ACHN (cell line): ENCODE data around the gene ZNF396.

Experiments
- DNase-seq: peaks from one replicate; pipeline ENCODE4 v3.0.0-alpha.2; 2015
- in situ Hi-C: cut with HindIII; loops from 2 replicates; pipeline ENCODE4 v1.10.0; 2017; ENCODE audit warnings: low sequenced_read_pairs, low pct_ligation_motif_present, low pct_unique_long_range_greater_than_20kb

Gene ZNF396

GRCh38 chr18:35376742-35377695, at the start of gene ZNF396:
Gene ZNF396 (minus strand): TSS chr18:35377337. CDS start chr18:35374292, 3,045 bp downstream.
- in situ Hi-C loops, result no loop called here

DNA sequence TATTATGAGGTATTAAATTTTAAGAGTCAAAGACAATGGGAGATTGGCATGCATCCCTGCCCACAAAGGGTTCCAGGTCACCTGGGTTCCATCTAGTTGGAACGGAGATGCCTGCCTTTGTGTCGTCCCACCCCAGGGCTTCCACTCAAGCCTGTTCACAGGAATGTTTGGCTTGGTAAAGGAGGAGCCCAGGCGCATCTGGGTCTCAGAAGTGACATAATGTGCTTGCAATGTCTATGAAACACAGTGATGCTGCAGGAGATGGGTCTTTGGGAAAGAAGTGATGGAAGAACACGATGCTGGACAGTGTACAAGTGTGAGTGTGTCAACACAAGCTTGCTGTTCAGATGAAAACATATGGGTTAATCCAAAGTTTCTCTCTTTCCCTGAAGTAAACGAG, 49.6 kb upstream of the ZNF396 start:
- no peak for DNase-seq
- in situ Hi-C loops, result no loop called here

More at GRCh38 chr18:35376742-35377695, at the start of gene ZNF396:
- peak; percentile 45 for DNase-seq

GRCh38 chr18:35424356-35424755, 47.2 kb upstream of the ZNF396 start:
- in situ Hi-C loops, result no loop called here

GRCh38 chr18:35422237-35422636, 45.1 kb upstream of the ZNF396 start:
- DNase-seq, result no peak
- in situ Hi-C loops, result no loop called here

More at GRCh38 chr18:35424356-35424755, 47.2 kb upstream of the ZNF396 start:
- no peak for DNase-seq

DNA sequence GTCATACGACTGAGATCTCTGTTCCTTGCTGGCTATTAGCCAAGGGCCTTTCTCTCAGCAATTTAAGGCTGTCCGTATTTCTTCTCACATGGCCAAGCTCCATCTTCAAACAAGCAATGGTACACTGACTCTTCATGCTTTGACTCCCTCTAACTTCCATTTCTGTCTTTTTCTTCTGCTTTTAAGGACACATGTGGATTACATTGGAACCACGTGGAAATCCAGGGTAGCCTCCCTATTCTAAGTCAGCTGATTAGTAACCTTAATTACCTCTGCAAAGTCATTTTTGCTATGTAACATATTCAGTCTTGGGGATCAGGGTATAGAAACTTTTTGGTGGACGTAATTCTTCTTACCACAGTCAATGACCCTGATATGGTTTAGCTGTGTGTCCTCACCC, 41.5 kb upstream of the ZNF396 start:
- DNase-seq, result no peak
- in situ Hi-C loops, result no loop called here

DNA sequence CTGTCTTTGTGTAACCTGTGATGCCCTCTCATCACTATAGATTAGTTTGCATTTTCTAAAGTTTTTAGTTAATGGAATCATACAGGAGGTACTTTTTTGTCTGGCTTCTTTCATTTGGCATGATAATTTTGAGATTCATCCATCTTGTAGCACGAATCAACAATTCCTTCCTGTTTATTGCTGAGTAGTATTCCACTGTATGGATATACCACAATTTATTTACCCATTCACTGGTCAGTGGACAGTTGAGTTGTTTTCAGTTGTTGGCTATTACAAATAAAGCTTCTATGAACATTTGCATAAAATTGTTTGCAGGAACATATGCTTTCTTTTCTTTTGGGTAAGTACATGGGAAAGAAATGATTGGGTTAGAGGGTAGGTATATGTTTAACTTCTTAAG, 40.1 kb upstream of the ZNF396 start:
- DNase-seq, result no peak
- in situ Hi-C loops, result no loop called here

DNA sequence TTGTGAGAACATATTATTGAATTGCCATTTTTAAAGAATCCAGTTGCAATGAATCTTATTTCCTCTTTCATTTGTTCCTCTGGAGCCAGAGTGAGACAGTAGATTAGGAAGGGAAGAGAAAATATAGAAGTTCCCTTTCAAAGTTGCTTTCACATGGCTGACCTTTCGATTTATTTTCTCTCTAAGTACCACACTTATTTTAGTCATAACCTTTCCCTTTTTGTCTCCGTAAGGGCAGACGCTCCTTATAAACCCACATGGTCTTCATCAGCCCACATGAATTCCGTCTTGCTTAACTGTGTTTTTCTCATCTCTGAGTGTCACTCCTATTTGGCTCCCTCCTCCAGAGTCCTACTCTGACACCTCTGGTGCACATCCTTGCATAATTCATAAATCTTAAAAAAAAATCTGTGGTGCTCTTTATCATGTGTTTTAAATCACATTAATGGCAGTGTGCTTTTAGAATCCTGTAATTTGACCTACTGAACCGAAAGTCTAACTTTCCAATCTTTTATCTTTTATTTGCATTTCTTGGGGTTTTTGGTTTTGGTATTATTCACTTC, 38.5 kb upstream of the ZNF396 start:
- DNase-seq, result no peak
- in situ Hi-C loops, result no loop called here

GRCh38 chr18:35413163-35413511, 36.0 kb upstream of the ZNF396 start:
- in situ Hi-C loops, result no loop called here
- DNase-seq, result no peak

- no peak for DNase-seq
- in situ Hi-C loops, result no loop called here
These were observed 34.7 kb upstream of the ZNF396 start for GRCh38 chr18:35411625-35412351.

GRCh38 chr18:35410561-35410960, 33.4 kb upstream of the ZNF396 start:
- no peak for DNase-seq
- in situ Hi-C loops, result no loop called here

DNA sequence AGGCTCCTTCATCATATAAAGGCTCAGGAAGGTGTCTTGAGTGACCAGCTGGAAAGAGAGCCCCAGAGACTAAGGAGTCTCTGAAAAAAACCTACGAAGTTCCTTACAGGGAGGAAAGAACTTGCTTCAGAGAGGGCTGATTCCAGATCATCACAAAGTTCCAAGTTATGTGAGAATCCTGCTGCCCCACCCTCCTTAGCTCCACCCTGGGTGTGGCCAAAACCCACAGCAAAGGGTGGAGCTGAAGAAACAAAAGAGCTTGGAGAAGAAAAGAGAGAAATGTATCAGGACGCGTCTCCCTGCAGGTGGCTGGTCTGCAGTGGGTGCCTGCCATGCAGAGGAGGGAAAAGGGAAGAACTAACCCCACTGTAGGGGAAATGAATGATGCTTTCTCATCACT, 32.8 kb upstream of the ZNF396 start:
- in situ Hi-C loops, result no loop called here
- no peak for DNase-seq

GRCh38 chr18:35408843-35409261, 31.7 kb upstream of the ZNF396 start:
- no peak for DNase-seq
- in situ Hi-C loops, result no loop called here

DNA sequence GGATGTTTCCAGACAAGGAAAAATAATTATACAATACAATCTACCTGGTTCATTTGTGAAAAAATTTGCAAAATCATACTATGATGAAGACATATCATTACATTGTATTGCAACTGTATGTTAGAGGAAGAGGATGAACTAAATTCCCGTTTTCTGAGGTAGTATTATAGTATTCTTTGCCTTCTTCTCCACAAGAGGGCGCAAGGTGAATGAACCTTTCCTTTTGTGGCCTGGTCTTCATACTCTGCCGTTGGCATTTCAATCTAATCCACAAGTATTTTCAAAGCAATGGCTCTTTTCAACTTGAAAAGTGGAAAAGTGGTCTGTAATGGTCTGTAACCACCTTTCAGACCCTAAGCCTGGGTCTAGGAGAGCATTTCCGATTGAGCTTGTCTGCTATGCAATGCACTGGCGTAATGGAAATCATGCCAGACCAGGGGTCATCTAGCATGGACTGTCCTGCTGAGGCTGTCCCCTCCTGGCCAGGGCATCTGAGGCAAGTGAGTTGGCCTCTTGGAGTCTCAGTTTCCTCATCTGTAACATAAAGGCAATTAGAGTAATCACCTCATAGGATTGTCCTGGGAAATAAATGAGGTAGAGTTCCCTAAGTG, 30.8 kb upstream of the ZNF396 start:
- in situ Hi-C loops, result no loop called here
- peak; percentile 66 for DNase-seq

- no peak for DNase-seq
- in situ Hi-C loops, result no loop called here
These were observed 29.5 kb upstream of the ZNF396 start for GRCh38 chr18:35406666-35407065.

DNA sequence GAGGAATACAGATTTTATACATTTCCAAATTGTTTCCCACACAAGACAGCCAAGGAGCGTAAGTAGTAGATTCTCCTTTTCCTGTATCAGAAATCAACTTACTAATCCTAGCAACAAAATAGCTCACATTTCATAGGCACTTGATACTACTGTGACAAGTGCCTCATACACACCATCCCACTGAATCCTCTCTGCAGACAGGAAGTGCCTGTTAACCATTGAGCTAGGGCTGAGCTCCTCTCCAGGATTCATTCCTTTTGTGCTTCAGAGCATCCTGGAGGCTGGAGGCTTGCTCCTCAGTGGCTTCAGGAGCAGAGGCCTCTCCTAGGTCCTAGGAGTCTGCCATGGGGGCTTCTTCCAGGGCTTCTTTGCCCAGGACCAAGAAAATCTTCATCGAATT, 20.8 kb upstream of the ZNF396 start:
- in situ Hi-C loops, result no loop called here
- peak; percentile 17 for DNase-seq

GRCh38 chr18:35393716-35394115, 16.6 kb upstream of the ZNF396 start:
- in situ Hi-C loops, result no loop called here
- no peak for DNase-seq

- DNase-seq, result no peak
- in situ Hi-C loops, result no loop called here
These were observed 15.2 kb upstream of the ZNF396 start for GRCh38 chr18:35392375-35392774.

GRCh38 chr18:35390951-35391700, 14.0 kb upstream of the ZNF396 start:
- DNase-seq, result no peak
- in situ Hi-C loops, result no loop called here
